NCI-H526 treated with DMSO at 0.1 percent for 48 hours (cell line): Measurements from ENCODE around the gene TUBA4A.
"Not testable (repeated sequence)": the region's sequence is repeated elsewhere in the genome, so short reads cannot be mapped to it uniquely, and the experiment has no call there.

ENCODE experiments used
- DNase-seq: peaks from one replicate; lab custom pipeline; 2025; lab: John Stamatoyannopoulos, UW

The TUBA4A gene

GRCh38 chr2:219210886-219211362 lies 42.8 kb downstream of the TUBA4A start:
- no peak for DNase-seq

- no peak for DNase-seq
Measured at GRCh38 chr2:219210196-219210885, 43.4 kb downstream of the TUBA4A start.

GRCh38 chr2:219209236-219210195 lies 44.2 kb downstream of the TUBA4A start:
- DNase-seq = no peak

GRCh38 chr2:219207884-219208740 lies 45.6 kb downstream of the TUBA4A start:
- no peak for DNase-seq

DNA sequence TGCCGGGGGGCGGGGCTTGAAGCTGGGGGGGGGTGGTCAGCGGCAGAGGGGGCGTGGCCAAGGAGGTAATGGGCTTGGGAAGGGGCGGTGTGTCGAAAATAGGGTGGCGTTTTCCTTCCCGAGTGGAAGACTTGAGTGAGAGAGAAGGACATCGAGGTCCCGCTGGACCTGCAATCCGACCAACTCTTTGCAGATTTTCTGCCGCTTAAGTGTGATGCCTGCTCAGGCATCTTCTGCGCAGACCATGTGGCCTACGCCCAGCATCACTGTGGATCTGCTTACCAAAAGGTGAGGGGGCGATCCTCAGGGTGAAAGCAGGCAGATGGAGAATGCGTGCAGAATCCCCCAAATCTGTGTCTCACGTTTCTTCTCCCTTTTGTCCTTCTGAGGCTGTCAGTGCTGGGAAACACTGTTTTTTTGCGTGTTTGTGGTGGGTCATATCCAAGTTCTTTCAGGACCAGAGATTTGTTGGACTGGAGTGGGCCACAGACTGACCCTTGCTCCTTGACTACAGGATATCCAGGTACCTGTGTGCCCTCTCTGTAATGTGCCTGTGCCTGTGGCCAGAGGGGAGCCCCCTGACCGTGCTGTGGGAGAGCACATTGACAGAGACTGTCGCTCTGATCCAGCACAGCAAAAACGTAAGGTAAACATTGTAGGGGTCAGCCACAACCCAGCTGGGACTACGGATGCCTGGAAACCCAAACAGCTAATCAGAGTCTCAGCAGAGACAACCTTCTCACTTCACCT lies 46.4 kb downstream of the TUBA4A start:
- no peak for DNase-seq

GRCh38 chr2:219206328-219207133 lies 47.2 kb downstream of the TUBA4A start, which contains the start of gene ZFAND2B:
Gene ZFAND2B (plus strand): TSS chr2:219206782. CDS start chr2:219206988, 206 bp downstream.
- DNase-seq = peak; percentile 82

- DNase-seq = no peak
Measured at GRCh38 chr2:219205981-219206327, 47.8 kb downstream of the TUBA4A start.

- DNase-seq = no peak
Measured at GRCh38 chr2:219205165-219205538, 48.6 kb downstream of the TUBA4A start.

GRCh38 chr2:219204425-219205164 lies 49.1 kb downstream of the TUBA4A start:
- no peak for DNase-seq

DNA sequence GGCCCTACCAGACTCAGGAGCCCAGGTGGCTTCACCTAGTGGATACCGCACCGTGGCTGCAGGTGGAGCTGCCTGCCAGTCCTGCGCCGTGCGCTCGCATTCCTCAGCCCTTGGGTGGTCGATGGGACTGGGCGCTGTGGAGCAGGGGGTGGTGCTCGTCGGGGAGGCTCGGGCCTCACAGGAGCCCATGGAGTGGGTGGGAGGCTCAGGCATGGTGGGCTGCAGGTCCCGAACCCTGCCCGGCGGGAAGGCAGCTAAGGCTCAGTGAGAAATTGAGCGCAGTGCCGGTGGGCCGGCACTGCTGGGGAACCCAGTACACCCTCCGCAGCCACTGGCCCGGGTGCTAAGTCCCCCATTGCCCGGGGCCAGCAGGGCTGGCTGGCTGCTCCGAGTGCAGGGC lies 52.4 kb downstream of the TUBA4A start:
- DNase-seq = not testable (repeated sequence)

DNA sequence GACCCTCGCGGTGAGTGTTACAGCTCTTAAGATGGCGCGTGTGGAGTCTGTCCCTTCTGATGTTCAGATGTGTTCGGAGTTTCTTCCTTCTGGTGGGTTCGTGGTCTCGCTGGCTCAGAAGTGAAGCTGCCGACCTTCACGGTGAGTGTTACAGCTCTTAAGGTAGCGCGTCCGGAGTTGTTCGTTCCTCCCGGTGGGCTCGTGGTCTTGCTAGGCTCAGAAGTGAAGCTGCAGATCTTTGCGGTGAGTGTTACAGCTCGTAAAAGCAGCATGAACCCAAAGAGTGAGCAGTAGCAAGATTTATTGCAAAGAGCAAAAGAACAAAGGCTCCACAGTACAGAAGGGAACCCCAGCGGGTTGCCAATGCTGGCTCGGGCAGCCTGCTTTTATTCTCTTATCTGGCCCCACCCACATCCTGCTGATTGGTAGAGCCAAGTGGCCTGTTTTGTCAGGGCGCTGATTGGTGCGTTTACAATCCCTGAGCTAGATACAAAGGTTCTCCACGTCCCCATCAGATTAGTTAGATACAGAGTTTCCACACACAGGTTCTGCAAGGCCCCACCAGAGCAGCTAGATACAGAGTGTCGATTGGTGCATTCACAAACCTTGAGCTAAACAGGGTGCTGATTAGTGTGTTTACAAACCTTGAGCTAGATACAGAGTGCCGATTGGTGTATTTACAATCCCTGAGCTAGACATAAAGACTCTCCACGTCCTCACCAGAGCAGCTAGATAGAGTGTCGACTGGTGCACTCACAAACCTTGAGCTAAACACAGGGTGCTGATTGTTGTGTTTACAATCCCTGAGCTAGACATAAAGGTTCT lies 53.0 kb downstream of the TUBA4A start:
- DNase-seq = peak; percentile 29
